IMR-90 (cell line): ENCODE data around the gene TTLL11. TPM values are rescaled to one million over a fixed set of nuclear protein-coding genes. Genes with fewer than 3 reads are reported as not detected.
A peak's percentile ranks its signal among the peaks of the same experiment; 100 is the strongest.

ENCODE experiments used
- ATAC-seq: fragments of 200-7000 bp; cut with Tn5 transposase; 2 replicates; pipeline ENCODE4 v1.9.1; 2020; ENCODE audit warnings: low read depth, mild to moderate bottlenecking, moderate library complexity
- BruUV-seq: library from RNA; stranded (reverse); fragments of 400-500 nt; replicated peaks from 2 replicates; lab custom pipeline; 2021; lab: Mats Ljungman, UMichigan
- CTCF ChIA-PET: fragments of 300-600 bp; formaldehyde crosslinking; extraction: SDS; loops from one replicate; lab custom pipeline; 2021; ENCODE audit warnings: antibody characterized with exemption; lab: Yijun Ruan, JAX
- POLR2A ChIA-PET: fragments of 300-600 bp; sonication (Branson Sonifier 250); formaldehyde crosslinking; loops from one replicate; lab custom pipeline; 2022; ENCODE audit warnings: antibody characterized with exemption; ENCODE audit not compliant: unreplicated experiment; lab: Charles Lee
- DNase-seq: peaks from one replicate; pipeline ENCODE4 v3.0.0; 2013
- H2AFZ ChIP-seq: replicated peaks from 2 replicates; pipeline ENCODE3; 2013; ENCODE audit warnings: low read length, mild to moderate bottlenecking; ENCODE audit not compliant: poor library complexity
- H2AK5ac ChIP-seq: 2 replicates; pipeline ENCODE4 v1.6.1; 2013; ENCODE audit warnings: low read depth, low read length, inconsistent platforms
- H2AK9ac ChIP-seq: replicated peaks from 2 replicates; pipeline ENCODE3; 2013; ENCODE audit warnings: mild to moderate bottlenecking, low read depth, low read length, moderate library complexity; ENCODE audit not compliant: poor library complexity
- H2BK120ac ChIP-seq: 2 replicates; pipeline ENCODE4 v1.6.1; 2013; ENCODE audit warnings: low read depth, low read length, inconsistent platforms
- H2BK15ac ChIP-seq: 3 replicates; pipeline ENCODE4 v1.6.1; 2013; ENCODE audit warnings: low read depth, low read length, inconsistent platforms
- H2BK20ac ChIP-seq: 2 replicates; pipeline ENCODE4 v1.6.1; 2013; ENCODE audit warnings: low read depth, mild to moderate bottlenecking, inconsistent platforms, low read length, moderate library complexity
- H2BK5ac ChIP-seq: 2 replicates; pipeline ENCODE4 v1.6.1; 2013; ENCODE audit warnings: mild to moderate bottlenecking, low read depth, low read length, inconsistent platforms; ENCODE audit not compliant: poor library complexity, severe bottlenecking
- H3K14ac ChIP-seq: replicated peaks from 2 replicates; pipeline ENCODE4 v1.6.1; 2013; ENCODE audit warnings: low read depth, low read length, inconsistent platforms
- H3K18ac ChIP-seq: 2 replicates; pipeline ENCODE4 v1.6.1; 2013; ENCODE audit warnings: low read depth, low read length, control low read depth
- H3K23ac ChIP-seq: 2 replicates; pipeline ENCODE4 v1.6.1; 2013; ENCODE audit warnings: low read depth, low read length, inconsistent platforms
- H3K27ac ChIP-seq: 2 replicates; pipeline ENCODE4 v1.5.1; 2013; ENCODE audit warnings: mild to moderate bottlenecking, control low read depth, low read length; ENCODE audit not compliant: insufficient read depth
- H3K27me3 ChIP-seq: 2 replicates; pipeline ENCODE4 v1.6.1; 2013; ENCODE audit warnings: low read length; ENCODE audit not compliant: control insufficient read depth, insufficient read depth
- H3K36me3 ChIP-seq: 2 replicates; pipeline ENCODE4 v1.6.1; 2013; ENCODE audit warnings: low read length, mixed read lengths; ENCODE audit not compliant: control insufficient read depth, insufficient read depth
- H3K4ac ChIP-seq: 2 replicates; pipeline ENCODE4 v1.6.1; 2013; ENCODE audit warnings: low read depth, low read length, inconsistent platforms
- H3K4me1 ChIP-seq: 2 replicates; pipeline ENCODE4 v1.6.1; 2013; ENCODE audit warnings: low read length, mixed read lengths; ENCODE audit not compliant: control insufficient read depth, insufficient read depth
- H3K4me2 ChIP-seq: 2 replicates; pipeline ENCODE4 v1.6.1; 2013; ENCODE audit warnings: low read depth, mild to moderate bottlenecking, control low read depth, low read length, moderate library complexity
- H3K4me3 ChIP-seq: 2 replicates; pipeline ENCODE4 v1.5.1; 2013; ENCODE audit warnings: low read depth, mild to moderate bottlenecking, control low read depth, low read length, moderate library complexity; ENCODE audit not compliant: insufficient read depth
- H3K56ac ChIP-seq: 2 replicates; pipeline ENCODE4 v1.6.1; 2013; ENCODE audit warnings: low read length, inconsistent platforms; ENCODE audit not compliant: insufficient read depth; ENCODE audit errors: extremely low read depth
- H3K79me1 ChIP-seq, 2 experiments: 2 replicates each; pipeline ENCODE4 v1.6.1; 2013; ENCODE audit warnings: low read length in 2 of 2, inconsistent platforms in 1 of 2, low read depth in 1 of 2
- H3K9ac ChIP-seq: 2 replicates; pipeline ENCODE4 v1.6.1; 2013; ENCODE audit warnings: low read depth, low read length, control low read depth
- H3K9me1 ChIP-seq: 2 replicates; pipeline ENCODE4 v1.6.1; 2013; ENCODE audit warnings: low read length, inconsistent platforms; ENCODE audit not compliant: insufficient read depth
- H3K9me3 ChIP-seq: 2 replicates; pipeline ENCODE4 v1.6.1; 2013; ENCODE audit warnings: low read length; ENCODE audit not compliant: control insufficient read depth, insufficient read depth
- H4K20me1 ChIP-seq: 2 replicates; pipeline ENCODE4 v1.6.1; 2013; ENCODE audit warnings: low read length, inconsistent platforms; ENCODE audit not compliant: insufficient read depth
- H4K5ac ChIP-seq: 2 replicates; pipeline ENCODE4 v1.6.1; 2013; ENCODE audit warnings: mild to moderate bottlenecking, low read depth, low read length, control low read depth
- H4K8ac ChIP-seq, 2 experiments: 2 replicates each; pipeline ENCODE4 v1.6.1; 2013; ENCODE audit warnings: low read depth in 2 of 2, low read length in 2 of 2, control low read depth in 1 of 2, inconsistent platforms in 1 of 2
- H4K91ac ChIP-seq: 2 replicates; pipeline ENCODE4 v1.6.1; 2013; ENCODE audit warnings: low read depth, low read length, inconsistent platforms; ENCODE audit not compliant: insufficient read depth
- BHLHE40 ChIP-seq: fragments of 150-350 bp; IDR thresholded peaks from 2 replicates; pipeline ENCODE4 v1.6.1; 2016; ENCODE audit warnings: mild to moderate bottlenecking, low read depth, low read length
- CEBPB ChIP-seq: IDR thresholded peaks from 2 replicates; pipeline ENCODE4 v1.6.1; 2012; ENCODE audit warnings: low read depth, low read length, improper control_type of control experiment
- CHD1 ChIP-seq: IDR thresholded peaks from 2 replicates; pipeline ENCODE4 v1.6.1; 2012; ENCODE audit warnings: low read depth, low read length, improper control_type of control experiment
- CTCF ChIP-seq: conservative IDR thresholded peaks from 2 replicates; pipeline ENCODE4 v1.5.1; 2012; ENCODE audit warnings: mild to moderate bottlenecking, low read depth, low read length, improper control_type of control experiment
- ELK1 ChIP-seq: fragments of 150-350 bp; IDR thresholded peaks from 2 replicates; pipeline ENCODE4 v1.6.1; 2016; ENCODE audit warnings: low read depth, mild to moderate bottlenecking, low read length, moderate library complexity, borderline replicate concordance
- FOS ChIP-seq: fragments of 150-350 bp; IDR thresholded peaks from 2 replicates; pipeline ENCODE4 v1.6.1; 2016; ENCODE audit warnings: low read depth, low read length
- MAFK ChIP-seq: IDR thresholded peaks from 2 replicates; pipeline ENCODE4 v1.6.1; 2012; ENCODE audit warnings: low read depth, low read length, improper control_type of control experiment
- MAZ ChIP-seq: IDR thresholded peaks from 2 replicates; pipeline ENCODE4 v1.6.1; 2012; ENCODE audit warnings: low read depth, mild to moderate bottlenecking, low read length, improper control_type of control experiment, moderate library complexity, borderline replicate concordance
- MXI1 ChIP-seq: IDR thresholded peaks from 2 replicates; pipeline ENCODE4 v1.6.1; 2012; ENCODE audit warnings: low read depth, mild to moderate bottlenecking, low read length, moderate library complexity, borderline replicate concordance
- NFE2L2 ChIP-seq: fragments of 150-350 bp; IDR thresholded peaks from 2 replicates; pipeline ENCODE4 v1.6.1; 2016; ENCODE audit warnings: low read depth, mild to moderate bottlenecking, low read length
- POLR2A ChIP-seq: IDR thresholded peaks from 2 replicates; pipeline ENCODE4 v1.6.1; 2012; ENCODE audit warnings: mild to moderate bottlenecking, low read depth, low read length
- RAD21 ChIP-seq: IDR thresholded peaks from 2 replicates; pipeline ENCODE4 v1.6.1; 2012; ENCODE audit warnings: low read length, improper control_type of control experiment
- RCOR1 ChIP-seq: IDR thresholded peaks from 2 replicates; pipeline ENCODE4 v1.6.1; 2012; ENCODE audit warnings: mild to moderate bottlenecking, low read length, improper control_type of control experiment; ENCODE audit not compliant: insufficient replicate concordance
- RFX5 ChIP-seq: IDR thresholded peaks from 2 replicates; pipeline ENCODE4 v1.8.0; 2012; ENCODE audit warnings: low read depth, mild to moderate bottlenecking, low read length, moderate library complexity
- SMC3 ChIP-seq: fragments of 150-350 bp; IDR thresholded peaks from 2 replicates; pipeline ENCODE4 v1.6.1; 2016; ENCODE audit warnings: low read depth, mild to moderate bottlenecking, antibody characterized with exemption, low read length, moderate library complexity
- USF2 ChIP-seq: fragments of 150-350 bp; IDR thresholded peaks from 2 replicates; pipeline ENCODE4 v1.6.1; 2017; ENCODE audit warnings: mild to moderate bottlenecking, antibody characterized with exemption, low read length, low read depth
- WGBS, 2 experiments: methylation state at CpG; one replicate each; pipeline versions ENCODE4 v1.1.5 to v1.1.7; 2013; ENCODE audit warnings: missing lambda C conversion rate in 2 of 2; ENCODE audit not compliant: insufficient read length in 1 of 2; ENCODE audit errors: extremely low coverage in 2 of 2; 5-methylcytosine and 5-hydroxymethylcytosine counted together
- dilution Hi-C: fragments of 300-500 bp; cut with HindIII; formaldehyde crosslinking; loops from one replicate; pipeline ENCODE4 v1.14.3; 2018; ENCODE audit warnings: low sequenced_read_pairs; ENCODE audit not compliant: unreplicated experiment
- in situ Hi-C: fragments of 300-500 bp; cut with MboI; formaldehyde crosslinking; loops from 3 replicates; pipeline ENCODE4 v1.14.3; 2019; ENCODE audit warnings: low sequenced_read_pairs, inconsistent platforms, mixed read lengths
- intact Hi-C: fragments of 100-400 bp; cut with micrococcal nuclease; formaldehyde crosslinking; loops from 2 replicates; pipeline ENCODE4 v1.10.0; 2022
- polyA plus RNA-seq, 3 experiments: library from polyadenylated mRNA; depleted of rRNA; stranded (reverse); fragments of >200 nt; gene quantifications; 2 replicates each; pipeline ENCODE4 v1.2.3, GENCODE V29; 2012; ENCODE audit warnings: low replicate concordance in 1 of 3
- total RNA-seq: library from RNA; depleted of rRNA; stranded (reverse); fragments of >200 nt; gene quantifications from 2 replicates; pipeline ENCODE4 v1.2.3, GENCODE V29; 2012

The TTLL11 gene
- total and polyA plus RNA-seq, 2 of the 4 experiments (the other 2 are of a cell fraction), result 2.0 to 4.6 TPM

- no peak overlapping the region for H3K27ac ChIP-seq
Measured at GRCh38 chr9:121945281-121945680, 147.8 kb downstream of the TTLL11 start.

More at GRCh38 chr9:121945281-121945680, 147.8 kb downstream of the TTLL11 start:
- no peak for TF ChIP-seq FOS
- TF ChIP-seq MAFK, result no peak
- TF ChIP-seq CEBPB, result no peak
- no peak for TF ChIP-seq RAD21
- no peak for TF ChIP-seq ELK1
- no peak for TF ChIP-seq RFX5
- TF ChIP-seq CTCF, result no peak
- TF ChIP-seq RCOR1, result no peak
- no peak for TF ChIP-seq USF2
- no peak for TF ChIP-seq BHLHE40
- TF ChIP-seq CHD1, result no peak
- no peak for TF ChIP-seq MAZ
- no peak for TF ChIP-seq SMC3
- no peak for TF ChIP-seq NFE2L2
- TF ChIP-seq POLR2A, result no peak
- no peak for TF ChIP-seq MXI1
- WGBS, 2 experiments, result 100% methylated on average over 1 of the region's 4 CpGs
- peak overlapping the region in 1 of 2 experiments; percentile 59; a peak in 2 of 4 replicates for H4K8ac ChIP-seq
- no peak overlapping the region for H3K4me2 ChIP-seq
- H3K23ac ChIP-seq, result peak overlapping the region; percentile 63; the same call in 1 of the 2 replicates
- no peaks in the 10 kb centered on the region for H3K9me3 ChIP-seq
- ATAC-seq (no peak; the same call in 1 of the 2 replicates), DNase-seq (no peak)
- peak overlapping the region; percentile 50; the same call in 1 of the 2 replicates for H3K14ac ChIP-seq
- no TSS peak for BruUV-seq
- H3K27me3 ChIP-seq, result no peaks in the 10 kb centered on the region
- ChIA-PET POLR2A (interaction anchor here (0.5 kb wide), 1 partner anchor 22 kb away, joined by 3 read pairs; no protein-coding TSS in a partner anchor), CTCF (no interaction called here)
- peak overlapping the region; percentile 68 for H3K4ac ChIP-seq
- dilution Hi-C loops, result no loop called here
- no peaks in the 10 kb centered on the region for H4K20me1 ChIP-seq
- H3K4me3 ChIP-seq, result no peak overlapping the region
- no peak overlapping the region for H2AK9ac ChIP-seq
- H2BK15ac ChIP-seq, result peak overlapping the region; percentile 51; the same call in 1 of the 3 replicates
- peak overlapping the region; percentile 42; the same call in 1 of the 2 replicates for H4K5ac ChIP-seq
- peaks cover 9% of the 10 kb centered on the region for H3K4me1 ChIP-seq
- H2BK20ac ChIP-seq, result peak overlapping the region; percentile 85
- in situ Hi-C loops, result no loop called here
- H3K9me1 ChIP-seq, result peaks cover 13% of the 10 kb centered on the region
- peak overlapping the region; percentile 81 for H2BK120ac ChIP-seq
- 0 out of 2 replicates have a peak overlapping the region, but pooled peaks have one; percentile 31 for H4K91ac ChIP-seq
- peaks cover 0 to 7% of the 10 kb centered on the region in 2 experiments; a peak in 1 of 4 replicates for H3K79me1 ChIP-seq
- H3K18ac ChIP-seq, result peak overlapping the region; percentile 17; the same call in 1 of the 2 replicates
- intact Hi-C loops, result no loop called here
- no peak overlapping the region for H3K9ac ChIP-seq
- no peak overlapping the region for H2BK5ac ChIP-seq
- peak overlapping the region; percentile 41 for H2AK5ac ChIP-seq
- no peaks in the 10 kb centered on the region for H3K36me3 ChIP-seq
- H3K56ac ChIP-seq, result no peak overlapping the region
- H2AFZ ChIP-seq, result no peak overlapping the region
